Activated CD4-positive, alpha-beta T cell treated with anti-CD3 and anti-CD28 coated beads for 48 hours (primary cell): ENCODE data around the gene MICAL2.

Experiments used
- DNase-seq: peaks from one replicate; pipeline ENCODE4 v3.0.0-alpha.2; 2020

MICAL2 gene

DNA sequence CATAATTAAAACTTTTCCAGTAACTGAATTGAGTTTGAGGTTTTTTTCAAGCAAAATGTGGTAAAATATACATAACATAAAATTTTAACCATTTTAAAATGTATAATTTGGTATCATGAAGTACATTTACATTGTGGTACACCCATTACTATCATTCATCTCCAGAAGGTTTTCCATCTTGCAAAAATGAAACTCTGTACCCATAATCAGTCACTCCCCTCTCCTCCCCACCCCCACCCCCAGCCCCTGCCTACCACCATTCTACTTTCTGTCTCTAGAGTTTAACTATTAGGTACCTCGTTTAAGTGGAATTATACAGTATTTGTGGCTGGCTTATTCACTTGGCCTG lies 63.7 kb downstream of the MICAL2 start:
- DNase-seq = no peak

DNA sequence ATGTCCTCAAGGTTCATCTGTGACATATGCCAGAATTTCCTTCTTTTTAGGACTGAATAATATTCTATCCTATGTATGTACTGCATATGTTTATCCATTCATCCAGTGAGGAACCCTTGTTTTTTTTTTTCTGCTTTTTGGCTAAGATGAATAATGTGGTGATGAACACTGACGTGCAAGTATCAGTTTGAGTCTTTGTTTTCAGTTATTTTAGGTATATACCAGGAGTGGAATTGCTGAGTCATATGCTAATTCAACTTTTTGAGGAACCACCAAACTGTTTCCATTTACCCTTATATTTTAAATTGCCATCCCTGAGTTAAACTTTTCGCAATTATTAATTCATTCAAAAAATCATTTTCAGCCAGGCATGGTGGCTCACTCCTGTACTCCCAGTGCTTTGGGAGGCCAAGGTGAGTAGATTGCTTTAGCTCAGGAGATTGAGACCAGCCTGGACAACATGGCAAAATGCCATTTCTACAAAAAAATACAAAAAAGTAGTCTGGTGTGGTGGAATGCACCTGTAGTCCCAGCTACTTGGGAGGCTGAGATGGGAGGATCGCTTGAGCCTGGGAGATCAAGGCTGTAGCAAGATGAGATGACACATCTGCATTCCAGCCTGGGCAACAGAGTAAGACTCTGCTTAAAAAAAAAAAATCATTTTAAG lies 64.2 kb downstream of the MICAL2 start:
- peak; percentile 30 for DNase-seq

DNA sequence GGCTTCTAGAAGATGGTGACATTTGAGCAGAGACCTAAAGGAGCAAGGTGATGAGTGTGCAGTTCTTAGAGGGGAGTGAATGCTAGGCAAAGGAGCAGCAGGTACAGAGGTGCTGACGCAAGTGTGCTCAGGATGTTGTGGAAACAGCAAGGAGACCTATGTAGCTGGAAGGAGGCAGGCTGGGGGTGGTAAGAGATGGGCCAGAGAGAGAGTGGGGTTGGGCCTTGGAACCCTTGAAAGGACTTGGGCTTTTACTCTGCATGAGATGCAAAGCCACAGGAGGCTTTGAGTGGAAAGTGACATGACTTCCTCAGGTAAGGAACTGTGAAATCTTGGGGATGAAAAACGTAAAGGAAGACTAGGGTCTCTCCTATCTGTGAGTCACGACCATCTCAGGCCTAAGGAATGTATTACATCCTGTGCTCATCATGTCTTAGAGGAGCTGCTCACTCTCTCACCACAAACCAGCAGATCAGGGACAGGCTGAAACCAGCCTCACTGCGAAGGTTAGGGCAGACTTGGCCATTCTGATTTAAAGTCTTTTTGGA lies 65.4 kb downstream of the MICAL2 start:
- DNase-seq = peak; percentile 58

DNA sequence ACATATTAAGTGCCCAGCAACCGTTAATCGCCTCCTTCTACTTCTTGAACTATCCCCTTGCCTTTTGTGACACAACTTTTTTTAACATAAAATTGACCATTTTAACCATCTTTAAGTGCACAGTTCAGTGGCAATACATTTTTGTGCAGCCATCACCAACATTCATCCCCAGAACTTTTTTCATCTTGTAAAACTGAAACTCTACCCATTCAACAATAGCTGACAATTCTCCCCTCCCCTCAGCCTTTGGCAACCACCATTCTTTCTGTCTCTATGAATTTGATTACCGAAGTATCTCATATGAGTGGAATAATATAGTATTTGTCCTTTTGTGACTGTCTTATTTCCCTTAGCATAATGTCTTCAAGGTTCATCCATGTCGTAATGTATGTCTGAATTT lies 66.0 kb downstream of the MICAL2 start:
- DNase-seq = no peak

DNA sequence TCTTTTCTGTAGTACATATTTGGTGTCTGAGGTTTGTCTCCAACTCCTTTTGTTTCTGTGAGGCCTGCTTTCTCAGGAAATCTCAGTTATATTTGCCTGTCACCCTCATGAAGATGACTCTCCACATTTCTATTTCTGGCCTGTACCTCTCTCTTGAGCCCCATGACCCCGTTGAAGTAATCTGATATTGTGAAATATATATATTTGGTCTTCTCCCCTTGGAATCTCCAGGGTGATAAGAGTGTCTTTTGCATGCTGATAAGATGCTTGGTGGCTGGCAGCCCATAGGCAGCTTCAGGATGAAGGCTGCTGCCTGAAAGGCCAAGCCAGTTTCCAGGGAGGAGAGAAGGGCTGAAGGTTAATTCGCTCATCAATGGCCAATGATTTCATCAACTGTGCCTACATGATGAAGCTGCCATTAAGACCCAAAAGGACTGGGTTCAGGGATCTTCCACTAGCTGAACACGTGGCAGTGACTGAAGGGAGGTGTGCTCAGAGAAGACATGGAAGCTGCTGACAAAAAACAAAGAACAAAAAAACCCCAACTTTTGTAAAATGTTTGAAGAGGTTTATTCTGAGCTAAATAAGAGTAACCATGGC lies 67.4 kb downstream of the MICAL2 start:
- DNase-seq = no peak

DNA sequence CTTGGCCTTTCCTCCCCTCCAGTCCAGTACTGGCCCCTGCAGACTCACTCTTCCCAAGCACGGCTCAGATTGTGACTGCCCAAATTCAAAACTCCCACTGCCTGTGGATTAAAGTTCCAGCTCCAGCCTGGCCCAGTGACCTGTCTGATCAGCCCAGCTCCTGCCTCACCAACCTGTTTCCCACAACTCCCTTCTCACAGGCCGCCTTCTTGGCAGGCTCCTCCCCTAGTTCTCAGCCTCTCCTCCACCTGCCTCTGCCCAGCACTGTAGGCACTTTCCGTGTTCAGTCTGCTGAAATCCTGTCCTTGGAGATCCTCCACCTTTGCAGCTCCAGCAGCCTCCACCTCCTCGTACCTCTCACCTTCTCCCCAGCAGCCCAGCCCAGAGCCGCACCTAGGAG lies 68.6 kb downstream of the MICAL2 start:
- DNase-seq = peak; percentile 43

DNA sequence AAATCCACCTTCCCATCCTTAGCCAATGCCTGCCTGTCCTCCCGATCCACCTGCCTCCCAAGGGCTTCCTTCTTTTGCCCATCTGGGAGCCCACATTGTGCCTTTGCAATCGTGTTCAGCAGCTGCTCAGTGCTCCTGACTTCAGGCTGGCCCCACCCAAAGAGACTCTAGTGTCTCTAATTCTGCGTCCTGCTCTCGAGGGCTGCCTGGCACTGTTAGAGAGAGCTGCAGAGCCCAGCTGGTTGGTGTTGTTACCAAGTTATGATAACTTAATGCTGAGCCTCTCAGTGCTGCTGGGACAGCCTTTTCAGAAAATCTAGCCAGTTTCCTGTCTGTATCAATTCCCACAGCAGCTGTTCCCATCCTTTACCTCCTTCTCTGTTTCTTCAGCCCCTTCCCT lies 69.1 kb downstream of the MICAL2 start:
- no peak for DNase-seq

DNA sequence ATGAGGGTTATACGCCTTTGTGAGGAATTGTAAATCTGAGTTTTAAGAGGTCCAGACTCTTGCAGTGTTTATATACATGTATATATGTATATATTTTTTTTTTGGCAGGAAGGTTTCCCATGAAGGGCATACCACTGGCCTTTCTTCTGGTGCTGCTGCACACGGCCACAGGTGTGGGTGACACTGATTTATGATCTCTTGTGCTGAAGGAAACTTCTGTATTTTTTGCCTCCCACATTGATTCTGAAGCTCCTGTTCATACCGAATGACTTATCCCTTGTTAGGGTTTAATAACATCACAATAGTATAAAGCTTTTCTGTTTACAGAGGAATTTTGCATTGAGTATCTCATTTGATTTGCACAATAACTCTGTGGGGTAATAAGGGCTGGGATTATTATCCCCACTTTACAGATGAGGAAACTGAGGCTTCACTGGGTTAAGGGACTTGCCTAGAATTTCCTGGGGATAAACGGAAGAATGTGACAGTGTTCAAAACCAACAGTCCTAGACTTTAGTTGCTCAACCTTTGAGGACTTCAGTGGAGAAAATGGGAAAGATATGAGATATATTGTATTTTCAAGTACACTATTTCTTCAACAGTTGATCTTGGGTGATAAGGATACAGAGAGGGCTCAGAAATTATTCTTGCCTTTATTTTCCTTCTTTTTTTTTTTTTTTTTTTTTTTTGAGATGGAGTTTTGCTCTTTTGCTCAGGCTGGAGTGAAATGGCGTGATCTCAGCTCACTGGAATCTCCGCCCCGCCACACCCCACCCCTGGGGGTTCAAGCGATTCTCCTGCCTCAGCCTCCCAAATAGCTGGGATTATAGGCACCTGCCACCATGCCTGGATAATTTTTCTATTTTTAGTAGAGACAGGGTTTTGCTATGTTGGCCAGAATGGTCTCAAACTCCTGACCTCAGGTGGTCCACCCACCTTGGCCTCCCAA lies 70.1 kb downstream of the MICAL2 start:
- DNase-seq = no peak

DNA sequence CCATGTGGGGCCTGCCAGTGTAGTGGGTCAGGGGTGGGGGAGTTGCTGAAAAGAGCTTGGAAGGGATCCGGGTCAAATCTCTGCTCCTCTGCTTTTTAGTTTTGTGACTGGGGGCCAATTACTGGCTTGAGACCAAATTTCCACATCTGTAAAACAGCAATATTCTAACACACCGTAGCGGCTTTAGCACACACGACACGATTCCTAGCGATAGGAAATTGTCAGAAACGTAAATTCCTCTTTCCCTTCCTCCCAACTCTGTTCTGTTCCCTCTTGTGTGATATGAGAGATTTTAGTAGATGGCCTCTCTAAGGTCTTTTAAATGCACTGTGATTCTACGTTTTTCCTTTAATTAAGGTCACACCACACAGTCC lies 71.9 kb downstream of the MICAL2 start:
- no peak for DNase-seq

DNA sequence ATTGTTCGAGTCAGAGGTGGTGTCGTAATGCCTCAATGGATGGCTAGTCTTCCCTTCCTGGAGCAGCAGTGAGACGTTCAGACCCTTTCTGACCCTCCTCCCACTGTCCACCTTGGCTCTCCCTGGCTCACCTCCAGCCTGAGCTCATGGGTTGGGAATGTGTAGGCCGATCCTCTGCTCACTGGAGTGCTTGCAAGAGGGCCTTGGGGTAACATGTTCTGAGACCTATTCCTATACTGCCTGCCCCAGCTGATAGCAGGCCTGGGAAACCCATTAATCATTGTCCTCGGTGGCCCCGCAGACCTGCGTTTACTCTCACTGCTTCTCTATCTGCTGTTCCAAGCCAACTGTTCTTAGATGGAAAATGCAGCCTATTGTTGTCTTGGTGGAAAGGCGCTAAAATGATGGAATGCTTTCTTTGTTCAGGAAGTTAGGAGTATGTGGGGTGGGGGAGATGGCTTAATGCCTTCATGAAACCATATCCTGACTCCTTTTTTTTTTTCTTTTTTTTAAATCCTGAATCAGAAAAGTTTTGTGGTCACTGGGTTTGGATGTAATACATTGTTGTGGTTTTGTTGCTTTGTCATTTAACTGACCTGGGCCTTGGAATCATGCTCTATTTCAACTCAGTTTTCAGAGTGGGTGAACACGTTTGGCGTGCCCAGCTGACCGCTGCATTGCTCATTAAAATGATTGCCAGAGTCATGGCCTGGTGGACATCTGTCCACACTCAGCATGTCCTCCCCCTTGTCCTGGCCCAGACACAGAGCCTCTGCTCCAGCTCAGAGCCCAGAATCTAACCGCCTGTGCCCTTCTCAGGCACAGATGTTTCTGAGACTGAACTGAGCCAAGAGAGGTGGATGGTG lies 72.5 kb downstream of the MICAL2 start:
- no peak for DNase-seq

DNA sequence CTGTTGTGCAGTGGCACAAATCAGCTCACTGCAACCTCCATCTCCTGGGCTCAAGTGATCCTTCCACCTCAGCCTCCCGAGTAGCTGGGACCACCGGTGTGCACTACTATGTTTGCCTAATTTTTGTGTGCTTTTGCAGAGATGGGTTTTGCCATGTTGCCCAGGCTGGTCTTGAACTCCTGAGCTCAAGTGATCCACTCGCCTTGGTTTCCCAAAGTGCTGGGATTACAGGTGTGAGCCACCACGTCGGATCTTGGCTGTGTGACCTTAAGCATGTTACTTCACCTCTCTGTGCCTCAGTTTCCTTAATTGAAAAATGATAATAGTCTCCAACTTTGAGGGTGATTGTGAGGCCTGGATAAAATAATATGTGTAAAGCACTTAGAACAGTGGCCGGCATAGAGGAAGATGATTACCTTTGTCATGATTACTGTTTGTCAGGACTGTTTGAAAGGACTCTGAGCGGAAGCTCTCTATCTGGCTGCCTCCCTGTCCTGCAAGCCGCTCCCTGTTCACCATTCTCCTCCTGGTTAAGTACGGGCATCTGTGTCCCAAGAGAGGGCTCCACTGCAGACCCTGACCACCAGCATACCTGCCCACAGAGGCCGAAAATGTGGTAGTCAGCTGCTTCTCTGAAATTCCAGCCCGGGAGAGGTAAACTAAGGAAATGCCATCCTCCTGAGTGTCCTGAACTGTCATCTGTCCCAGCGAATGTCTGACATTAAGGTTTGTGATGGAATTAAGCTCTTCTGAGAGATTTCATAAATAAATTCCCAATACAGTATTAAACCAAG lies 73.6 kb downstream of the MICAL2 start:
- no peak for DNase-seq

DNA sequence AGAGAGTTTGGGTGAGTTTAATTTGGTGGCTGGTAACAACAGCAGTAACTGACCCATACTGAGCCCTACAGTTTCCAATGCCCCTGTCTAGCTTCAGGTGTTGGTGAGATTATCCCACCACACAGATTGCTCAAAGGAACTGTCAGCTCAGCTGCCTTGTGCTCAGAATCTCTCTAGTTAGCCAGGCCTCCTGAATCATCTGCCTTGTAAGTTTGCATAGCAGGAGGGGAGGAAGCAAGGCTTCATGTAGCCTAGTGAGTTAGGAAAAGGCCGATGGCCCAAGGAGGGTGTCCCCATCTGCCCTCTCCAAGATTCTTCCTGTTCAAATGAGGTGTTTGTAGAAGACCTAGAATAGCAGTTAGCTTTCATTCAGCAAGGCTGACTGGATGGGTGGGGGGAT lies 74.3 kb downstream of the MICAL2 start:
- DNase-seq = no peak

DNA sequence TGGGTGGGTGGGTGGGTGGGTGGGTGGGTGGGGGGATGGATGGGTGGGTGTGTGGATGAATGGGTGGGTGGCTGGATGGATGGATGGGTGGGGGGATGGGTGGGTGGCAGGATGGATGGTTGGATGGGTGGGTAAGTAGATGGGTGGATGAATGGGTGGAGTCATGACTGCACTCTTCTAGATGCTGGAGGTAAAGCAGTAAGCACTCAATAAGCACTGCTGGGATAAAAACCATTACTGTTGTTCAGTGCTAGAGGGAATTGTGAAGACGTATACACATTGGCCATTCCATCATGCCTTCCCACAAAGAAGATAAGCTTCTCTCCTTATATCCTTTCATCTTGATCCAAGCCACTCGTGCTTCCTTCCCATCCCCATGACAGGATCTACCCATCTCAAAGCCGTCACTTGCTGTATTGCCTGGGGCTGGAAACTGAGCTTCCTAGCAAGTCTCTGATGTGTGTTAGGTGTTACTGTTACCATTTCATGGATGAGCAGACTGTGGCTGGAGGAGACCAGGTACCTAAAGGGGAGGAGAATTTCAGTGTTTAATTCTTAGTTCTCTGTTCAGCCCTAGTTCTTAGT lies 74.8 kb downstream of the MICAL2 start:
- DNase-seq = no peak

DNA sequence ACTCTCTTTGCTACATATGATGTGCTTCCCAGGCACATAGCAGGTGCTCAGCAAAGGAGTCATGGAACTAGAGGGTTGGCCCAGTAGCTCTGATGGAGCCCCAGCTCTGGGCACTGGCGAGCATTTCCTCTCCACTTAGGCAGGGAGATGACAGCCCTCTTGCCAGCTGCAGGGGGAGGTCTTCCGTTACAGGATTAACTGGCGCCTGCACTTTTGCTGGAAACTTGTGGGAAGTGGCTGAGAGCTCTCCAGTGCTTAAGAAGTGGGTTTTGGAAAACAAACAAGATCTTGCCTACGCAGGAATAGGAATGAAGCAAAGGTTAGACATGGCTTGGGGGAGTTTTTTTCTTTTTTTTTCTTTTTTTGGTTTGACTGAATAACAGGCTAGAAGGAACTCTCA lies 75.5 kb downstream of the MICAL2 start:
- DNase-seq = no peak

DNA sequence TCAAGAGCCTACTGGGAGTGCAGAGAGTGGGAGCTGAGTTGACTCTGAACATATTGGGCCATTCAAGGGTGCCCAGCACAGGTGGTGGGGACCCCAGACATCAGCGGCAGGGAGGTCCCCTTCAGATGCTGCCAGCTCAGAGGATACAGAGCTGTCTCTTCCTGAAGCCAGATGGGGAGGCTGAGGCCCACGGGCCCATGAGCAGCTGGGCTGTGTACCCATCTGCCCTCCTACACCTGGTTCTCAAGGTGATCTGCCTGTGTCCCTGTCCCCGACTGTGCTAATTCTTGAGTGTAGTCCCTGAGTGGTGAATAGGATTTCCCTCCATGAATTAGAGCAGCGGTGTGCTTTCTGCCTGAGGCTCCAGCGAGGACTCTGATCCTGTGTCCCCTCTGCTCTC lies 76.3 kb downstream of the MICAL2 start:
- DNase-seq = no peak

DNA sequence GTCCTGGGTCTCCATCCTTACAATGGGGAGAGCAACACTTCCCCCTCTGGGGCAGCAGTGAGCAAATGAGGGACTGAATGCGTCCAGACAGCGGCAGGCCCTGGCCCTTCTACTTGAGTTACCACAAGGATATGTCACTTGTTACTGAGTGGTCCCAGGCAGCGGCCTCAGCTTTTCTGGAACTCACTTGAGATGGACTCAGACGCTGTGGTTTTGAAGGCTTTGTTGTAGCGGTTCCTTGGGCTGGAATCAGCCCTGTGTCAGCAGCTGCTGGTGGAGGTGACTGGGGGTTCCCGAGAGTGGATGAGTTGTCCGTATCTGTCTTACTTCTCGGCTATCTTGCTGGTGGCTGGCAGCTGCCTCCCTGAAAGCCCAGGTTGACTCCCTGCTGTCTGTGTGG lies 77.0 kb downstream of the MICAL2 start:
- DNase-seq = peak; percentile 75

DNA sequence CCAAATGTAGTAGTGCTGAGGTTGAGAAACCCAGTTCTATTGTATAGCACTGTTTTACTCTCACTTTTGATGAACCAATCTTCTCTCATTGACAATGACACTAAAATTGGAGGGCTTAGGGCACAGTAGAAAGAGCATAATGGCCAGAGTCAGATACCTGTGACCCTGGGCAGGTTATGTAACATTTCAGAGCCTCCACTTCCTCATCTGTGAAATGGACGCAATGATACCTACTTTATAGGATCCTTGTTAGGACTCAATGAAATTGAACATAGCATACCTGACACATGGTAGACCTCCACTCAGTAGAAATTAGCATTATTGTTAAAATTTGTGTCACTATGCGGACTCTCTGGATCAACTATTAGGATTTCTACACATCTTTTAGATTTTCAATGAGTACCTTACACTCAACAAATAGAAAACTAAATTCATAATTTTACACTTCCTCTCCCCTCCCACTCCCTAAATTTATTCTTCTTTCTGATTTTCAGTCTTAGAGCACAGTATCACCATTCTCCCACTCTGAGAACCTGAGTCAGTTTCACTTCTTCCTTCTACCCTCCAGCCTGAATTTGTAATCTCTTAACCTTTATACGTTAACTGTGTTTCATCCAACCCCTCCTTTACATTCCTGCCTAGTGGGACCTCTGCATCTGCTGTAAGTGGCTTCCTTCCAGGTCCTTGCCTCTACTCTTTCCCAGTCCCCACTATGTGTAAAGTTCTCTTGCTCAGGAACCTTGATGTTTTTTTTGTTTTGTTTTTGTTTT lies 78.3 kb downstream of the MICAL2 start:
- no peak for DNase-seq

DNA sequence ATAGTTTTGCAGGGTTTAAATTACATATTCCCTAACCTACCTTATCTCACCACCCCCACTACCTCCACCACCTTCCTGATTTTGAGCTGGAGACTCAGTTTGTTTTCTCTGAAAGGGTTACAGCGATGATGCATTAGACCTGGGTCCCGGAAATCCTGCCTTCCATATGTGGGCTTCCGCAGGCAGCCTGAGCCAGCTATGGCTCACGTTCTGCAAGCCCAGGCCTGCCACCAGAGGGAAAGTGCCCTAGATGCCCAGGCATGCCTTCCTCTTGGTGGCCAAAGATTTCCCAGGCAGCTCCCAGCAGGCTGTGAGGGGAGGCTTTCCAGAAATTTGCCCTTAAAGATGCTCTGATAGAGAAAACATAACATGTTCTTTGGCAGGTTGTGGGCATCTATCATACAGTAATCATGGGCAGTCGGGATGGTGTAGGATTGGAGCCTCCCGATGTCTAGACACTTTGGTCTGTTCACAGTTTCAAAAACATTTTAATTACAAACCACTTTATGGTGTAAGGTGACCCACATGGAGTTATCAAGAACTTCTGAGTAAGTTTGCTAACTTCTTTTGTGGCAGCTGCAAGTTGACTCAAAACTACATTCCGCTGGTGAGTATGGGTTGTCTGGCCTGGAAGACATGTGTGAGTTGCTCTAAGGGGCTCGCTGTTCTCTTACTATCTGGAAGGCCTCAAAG lies 79.3 kb downstream of the MICAL2 start:
- peak; percentile 64 for DNase-seq

DNA sequence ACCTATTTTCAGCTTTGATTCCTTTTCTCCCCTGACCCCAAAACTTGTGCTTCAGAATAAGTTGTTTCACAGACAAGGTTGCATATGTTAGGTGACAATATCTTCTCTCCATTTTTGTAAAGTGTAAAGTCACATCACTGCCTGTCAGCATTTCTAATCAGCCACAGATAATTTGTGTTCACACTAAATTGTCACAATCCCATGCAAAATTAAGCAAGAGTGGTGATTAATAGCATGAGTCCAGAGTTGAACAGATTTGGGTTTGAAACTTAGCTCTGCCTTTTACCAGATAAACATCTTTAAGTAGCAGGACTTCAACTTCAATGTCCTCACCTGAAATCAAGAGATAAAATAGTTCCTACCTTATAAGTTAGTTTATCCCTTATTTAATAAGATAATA lies 80.1 kb downstream of the MICAL2 start:
- no peak for DNase-seq
